NCI-H2227 (cell line): ENCODE results near the gene GPX7.
"Not testable (repeated sequence)": the region's sequence is repeated elsewhere in the genome, so short reads cannot be mapped to it uniquely, and the experiment has no call there.

Experiments used
- DNase-seq: peaks from one replicate; lab custom pipeline; 2025; ENCODE audit not compliant: unreplicated experiment; lab: John Stamatoyannopoulos, UW

The GPX7 gene

GRCh38 chr1:52601991-52602855 lies at the start of gene GPX7:
GPX7 (plus strand) TSS chr1:52602371; CDS start chr1:52602410, 39 bp downstream.
- peak; percentile 70 for DNase-seq

- peak; percentile 95 for DNase-seq
Observed at GRCh38 chr1:52552505-52553361, 49.4 kb upstream of the GPX7 start, which contains the start of gene TUT4. TUT4 (minus strand) TSS chr1:52553092; CDS start chr1:52526280, 26,812 bp downstream.

GRCh38 chr1:52553362-52554266 lies 48.6 kb upstream of the GPX7 start:
- DNase-seq: peak; percentile 95

- DNase-seq: no peak
Observed at GRCh38 chr1:52554267-52554640, 47.9 kb upstream of the GPX7 start.

GRCh38 chr1:52554756-52555155 lies 47.4 kb upstream of the GPX7 start:
- peak; percentile 22 for DNase-seq

GRCh38 chr1:52556641-52557360 lies 45.4 kb upstream of the GPX7 start:
- DNase-seq: no peak

- DNase-seq: peak; percentile 14
Observed at GRCh38 chr1:52558941-52559340, 43.2 kb upstream of the GPX7 start.

GRCh38 chr1:52559875-52560274 lies 42.3 kb upstream of the GPX7 start:
- no peak for DNase-seq

GRCh38 chr1:52562766-52563165 lies 39.4 kb upstream of the GPX7 start:
- no peak for DNase-seq

- no peak for DNase-seq
Observed at GRCh38 chr1:52567943-52568342, 34.2 kb upstream of the GPX7 start.

- DNase-seq: no peak
Observed at GRCh38 chr1:52569449-52570210, 32.5 kb upstream of the GPX7 start.

GRCh38 chr1:52571783-52572182 lies 30.4 kb upstream of the GPX7 start:
- DNase-seq: no peak

GRCh38 chr1:52572387-52572786 lies 29.8 kb upstream of the GPX7 start:
- no peak for DNase-seq

- no peak for DNase-seq
Observed at GRCh38 chr1:52574594-52574993, 27.6 kb upstream of the GPX7 start.

- no peak for DNase-seq
Observed at GRCh38 chr1:52576074-52576473, 26.1 kb upstream of the GPX7 start.

GRCh38 chr1:52578066-52578465 lies 24.1 kb upstream of the GPX7 start:
- not testable (repeated sequence) for DNase-seq

GRCh38 chr1:52579415-52579814 lies 22.8 kb upstream of the GPX7 start:
- DNase-seq: no peak

- DNase-seq: no peak
Observed at GRCh38 chr1:52580283-52580682, 21.9 kb upstream of the GPX7 start.

- DNase-seq: no peak
Observed at GRCh38 chr1:52582116-52582696, 20.0 kb upstream of the GPX7 start.
